ENCODE measurements around the gene TSPAN18.

Gene TSPAN18

GRCh38 chr11:44852159-44852747 is 125.5 kb downstream of the TSPAN18 start:
- no peak for DNase-seq (ENCODE audit: low read depth)
- no peak overlapping the region for H3K4me3 ChIP-seq (ENCODE audit: low read depth, low read length)
- TF ChIP-seq, protein P1, sequence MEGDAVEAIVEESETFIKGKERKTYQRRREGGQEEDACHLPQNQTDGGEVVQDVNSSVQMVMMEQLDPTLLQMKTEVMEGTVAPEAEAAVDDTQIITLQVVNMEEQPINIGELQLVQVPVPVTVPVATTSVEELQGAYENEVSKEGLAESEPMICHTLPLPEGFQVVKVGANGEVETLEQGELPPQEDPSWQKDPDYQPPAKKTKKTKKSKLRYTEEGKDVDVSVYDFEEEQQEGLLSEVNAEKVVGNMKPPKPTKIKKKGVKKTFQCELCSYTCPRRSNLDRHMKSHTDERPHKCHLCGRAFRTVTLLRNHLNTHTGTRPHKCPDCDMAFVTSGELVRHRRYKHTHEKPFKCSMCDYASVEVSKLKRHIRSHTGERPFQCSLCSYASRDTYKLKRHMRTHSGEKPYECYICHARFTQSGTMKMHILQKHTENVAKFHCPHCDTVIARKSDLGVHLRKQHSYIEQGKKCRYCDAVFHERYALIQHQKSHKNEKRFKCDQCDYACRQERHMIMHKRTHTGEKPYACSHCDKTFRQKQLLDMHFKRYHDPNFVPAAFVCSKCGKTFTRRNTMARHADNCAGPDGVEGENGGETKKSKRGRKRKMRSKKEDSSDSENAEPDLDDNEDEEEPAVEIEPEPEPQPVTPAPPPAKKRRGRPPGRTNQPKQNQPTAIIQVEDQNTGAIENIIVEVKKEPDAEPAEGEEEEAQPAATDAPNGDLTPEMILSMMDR (IDR thresholded peaks at IDR 0.05; ENCODE audit: control insufficient read depth, extremely low read depth, insufficient read depth), result no peak

GRCh38 chr11:44852952-44853351 is 126.2 kb downstream of the TSPAN18 start:
- TF ChIP-seq, protein P1 (IDR thresholded peaks at IDR 0.05; ENCODE audit: control insufficient read depth, extremely low read depth, insufficient read depth), result no peak
- no peak for DNase-seq (ENCODE audit: low read depth)
- H3K4me3 ChIP-seq (ENCODE audit: low read depth, low read length), result no peak overlapping the region

DNA sequence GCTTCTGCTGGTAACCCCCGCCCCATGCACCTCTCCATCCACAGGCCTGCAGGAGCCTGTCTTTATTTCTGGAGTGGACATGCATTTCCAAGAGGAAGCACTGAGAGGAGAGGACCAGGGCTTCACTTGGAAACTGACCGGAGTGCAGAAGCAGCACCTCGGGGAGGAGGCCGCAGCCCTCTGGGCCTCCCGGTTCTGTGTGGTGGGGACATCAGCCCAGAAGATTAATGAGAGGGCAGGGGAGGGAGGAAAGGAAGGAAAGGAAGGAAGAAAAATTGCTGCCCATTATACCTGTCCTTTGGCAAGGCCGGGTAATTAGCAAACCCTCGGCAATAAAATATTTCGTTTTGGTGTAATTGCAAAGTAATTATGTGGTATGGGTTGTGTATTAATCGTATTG is 126.9 kb downstream of the TSPAN18 start:
- no peak for DNase-seq (ENCODE audit: low read depth)
- TF ChIP-seq, protein P1 (IDR thresholded peaks at IDR 0.05; ENCODE audit: control insufficient read depth, extremely low read depth, insufficient read depth), result no peak
- no peak overlapping the region for H3K4me3 ChIP-seq (ENCODE audit: low read depth, low read length)

DNA sequence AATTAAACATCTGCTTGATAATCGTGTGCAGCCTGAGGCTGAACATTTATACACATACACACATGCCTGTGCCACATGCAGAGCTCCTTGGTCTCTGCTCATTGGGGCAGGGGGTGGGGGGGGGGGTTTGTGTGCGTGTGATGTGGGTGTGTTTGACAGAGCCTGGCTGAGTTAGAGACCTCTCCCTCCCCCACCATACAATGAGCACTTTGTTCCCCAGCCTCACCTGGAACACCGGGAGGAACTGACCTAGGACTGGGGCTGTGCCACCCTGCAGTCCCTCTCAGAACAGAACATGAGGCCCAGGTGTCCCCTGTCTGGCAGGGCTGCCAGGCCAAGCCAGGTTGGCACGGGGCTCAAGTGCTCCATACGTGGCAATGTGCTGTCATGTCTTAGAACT is 127.3 kb downstream of the TSPAN18 start:
- TF ChIP-seq, protein P1 (IDR thresholded peaks at IDR 0.05; ENCODE audit: control insufficient read depth, extremely low read depth, insufficient read depth), result no peak

DNA sequence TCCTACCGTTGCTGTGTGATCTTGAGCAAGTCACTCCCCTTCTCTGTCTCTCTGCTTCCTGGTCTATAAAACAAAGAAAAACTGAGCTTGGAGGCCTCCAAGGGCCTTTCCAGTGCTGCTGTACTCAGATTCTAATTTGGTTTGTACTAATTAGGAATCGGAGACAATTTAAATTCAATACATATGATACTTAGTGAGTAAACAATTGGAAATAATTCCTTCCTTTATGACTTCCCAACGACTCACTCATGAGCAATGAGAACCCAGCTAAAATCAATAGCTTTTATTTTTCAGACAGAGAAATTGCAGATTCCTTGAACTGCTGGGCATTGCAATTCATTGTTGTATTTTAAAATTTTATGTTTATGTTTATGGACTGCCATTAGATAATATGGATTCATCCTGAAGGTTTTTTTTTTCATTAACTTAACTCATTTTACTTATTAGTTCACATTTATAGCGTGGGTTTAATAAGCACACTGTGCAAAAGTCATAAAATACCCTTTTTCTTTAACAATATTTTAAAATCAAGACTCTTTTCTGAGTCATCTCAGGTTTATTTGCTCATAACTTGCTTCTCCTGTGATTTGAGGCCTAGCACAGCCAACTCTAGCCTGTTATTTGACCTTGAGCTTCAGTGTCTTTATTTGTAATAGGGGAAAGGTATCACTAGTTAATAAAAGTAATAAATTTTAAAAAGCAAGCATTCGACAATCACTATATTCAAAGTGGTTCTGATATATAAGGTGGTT is 128.2 kb downstream of the TSPAN18 start:
- DNase-seq (ENCODE audit: low read depth), result no peak

More for the DNA sequence above, 127.3 kb downstream of the TSPAN18 start:
- H3K4me3 ChIP-seq (ENCODE audit: low read depth, low read length), result no peak overlapping the region
- DNase-seq (ENCODE audit: low read depth), result no peak

GRCh38 chr11:44855493-44855849 is 128.7 kb downstream of the TSPAN18 start:
- TF ChIP-seq, protein P1 (IDR thresholded peaks at IDR 0.05; ENCODE audit: control insufficient read depth, extremely low read depth, insufficient read depth), result no peak
- no peak overlapping the region for H3K4me3 ChIP-seq (ENCODE audit: low read depth, low read length)
- DNase-seq (ENCODE audit: low read depth), result no peak

More for the DNA sequence above, 128.2 kb downstream of the TSPAN18 start:
- H3K4me3 ChIP-seq (ENCODE audit: low read depth, low read length), result no peak overlapping the region
- TF ChIP-seq, protein P1 (IDR thresholded peaks at IDR 0.05; ENCODE audit: control insufficient read depth, extremely low read depth, insufficient read depth), result no peak
